AG20443 (cell line): ENCODE results near the gene CEP170B.

Experiments used
- DNase-seq: peaks from one replicate; pipeline ENCODE4 v3.0.0; 2012; ENCODE audit warnings: low spot score, mixed read lengths

CEP170B gene

GRCh38 chr14:104868060-104868740, 3.1 kb downstream of the CEP170B start:
- DNase-seq: no peak

GRCh38 chr14:104868811-104869572, 3.9 kb downstream of the CEP170B start:
- no peak for DNase-seq

DNA sequence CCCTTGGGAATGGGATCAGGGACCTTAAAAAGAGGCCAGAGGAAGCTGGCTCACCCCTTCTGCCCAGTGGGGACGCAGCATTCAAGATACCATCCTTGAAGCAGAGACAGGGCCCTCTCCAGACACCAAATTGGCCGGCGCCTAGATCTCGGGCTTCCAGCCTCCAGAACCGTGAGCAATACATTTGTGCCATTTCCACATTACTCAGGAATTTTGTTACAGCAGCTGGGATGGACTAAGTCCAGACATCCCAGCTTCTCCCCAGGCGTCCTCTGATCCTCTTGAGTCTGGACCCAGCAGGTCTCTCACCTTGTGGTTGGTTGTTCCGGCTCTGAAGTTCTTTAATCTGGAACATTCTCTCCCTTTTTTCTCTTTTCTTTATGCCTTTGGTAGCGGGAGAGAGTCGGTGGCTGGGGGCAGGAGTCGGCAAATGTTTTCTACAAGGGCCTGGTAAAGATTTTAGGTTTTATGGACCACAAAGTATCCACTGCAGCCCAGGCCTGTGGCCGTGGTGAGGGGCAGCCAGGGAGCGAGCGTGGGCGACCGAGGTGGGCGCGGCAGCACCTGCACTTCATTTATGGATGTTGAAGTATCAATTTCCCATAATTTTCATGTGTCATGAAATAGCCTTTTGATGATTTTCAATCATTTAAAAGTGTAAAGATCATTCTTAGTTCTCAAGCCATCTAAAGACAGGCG, 4.8 kb downstream of the CEP170B start:
- no peak for DNase-seq

DNA sequence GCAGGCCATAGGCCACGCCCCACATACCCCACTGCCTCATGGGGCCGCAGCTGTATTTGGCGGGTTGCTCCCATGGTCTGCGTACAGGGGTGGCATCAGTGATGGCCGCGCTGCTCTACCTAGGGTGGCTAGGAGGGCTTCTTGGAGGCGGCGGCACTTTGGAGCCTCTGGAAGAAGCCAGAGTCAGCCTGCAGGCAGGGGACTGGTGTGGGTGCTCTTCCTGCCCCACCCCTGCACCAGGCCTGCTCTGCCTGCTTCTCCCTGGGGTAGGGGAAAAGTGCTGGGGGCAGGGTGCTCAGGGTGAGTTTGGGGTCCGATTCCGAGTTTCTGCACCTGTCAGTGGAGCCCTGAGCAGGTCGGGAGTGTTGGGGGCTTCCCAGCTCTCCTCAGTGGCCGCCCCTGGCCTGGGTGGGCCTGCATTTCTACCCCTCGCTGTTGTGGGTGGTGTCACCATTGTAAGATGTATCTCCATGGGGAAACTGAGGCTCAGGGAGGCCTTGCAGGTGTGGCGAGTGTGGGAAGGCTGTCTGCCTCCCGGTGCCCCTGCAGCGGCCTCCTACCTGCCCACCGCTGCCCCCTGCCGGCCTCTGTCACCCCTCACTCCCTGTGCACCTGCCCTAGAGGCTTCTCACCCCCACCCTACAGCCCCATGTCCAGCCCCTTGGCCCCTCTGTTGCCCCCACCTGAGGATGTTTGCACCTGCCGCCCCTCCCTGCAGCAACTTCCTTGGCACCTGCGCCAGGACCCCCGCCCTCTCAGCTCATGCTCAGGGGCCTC, 5.5 kb downstream of the CEP170B start:
- DNase-seq: no peak

DNA sequence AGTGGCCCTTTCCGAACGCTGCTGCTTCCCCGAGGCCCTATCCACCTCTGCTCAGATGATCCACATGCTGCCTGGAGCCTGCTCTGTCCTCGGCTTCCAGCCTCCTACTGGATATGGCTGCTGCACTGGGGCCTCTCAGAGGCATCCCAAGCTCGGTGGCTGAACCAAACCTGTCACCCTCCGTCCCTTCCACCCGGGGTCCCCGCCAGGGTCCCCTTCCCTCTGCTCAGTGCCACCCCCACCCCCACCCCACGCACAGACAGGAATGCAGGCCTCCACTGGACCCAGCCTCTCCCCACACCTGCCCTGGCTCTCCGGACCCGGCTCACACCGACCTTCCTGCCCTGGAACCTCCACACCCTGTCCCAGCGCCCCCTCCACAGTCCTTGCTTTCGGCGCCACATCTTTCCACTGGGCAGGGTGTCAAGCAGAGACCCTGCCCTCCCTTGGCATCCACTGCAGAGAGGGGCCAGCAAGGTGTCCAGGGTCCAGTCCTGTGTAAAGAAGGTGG, 6.1 kb downstream of the CEP170B start:
- DNase-seq: no peak

GRCh38 chr14:104871656-104872468, 6.8 kb downstream of the CEP170B start:
- no peak for DNase-seq

- DNase-seq: peak; percentile 85
Observed at GRCh38 chr14:104872469-104873341, 7.6 kb downstream of the CEP170B start.

DNA sequence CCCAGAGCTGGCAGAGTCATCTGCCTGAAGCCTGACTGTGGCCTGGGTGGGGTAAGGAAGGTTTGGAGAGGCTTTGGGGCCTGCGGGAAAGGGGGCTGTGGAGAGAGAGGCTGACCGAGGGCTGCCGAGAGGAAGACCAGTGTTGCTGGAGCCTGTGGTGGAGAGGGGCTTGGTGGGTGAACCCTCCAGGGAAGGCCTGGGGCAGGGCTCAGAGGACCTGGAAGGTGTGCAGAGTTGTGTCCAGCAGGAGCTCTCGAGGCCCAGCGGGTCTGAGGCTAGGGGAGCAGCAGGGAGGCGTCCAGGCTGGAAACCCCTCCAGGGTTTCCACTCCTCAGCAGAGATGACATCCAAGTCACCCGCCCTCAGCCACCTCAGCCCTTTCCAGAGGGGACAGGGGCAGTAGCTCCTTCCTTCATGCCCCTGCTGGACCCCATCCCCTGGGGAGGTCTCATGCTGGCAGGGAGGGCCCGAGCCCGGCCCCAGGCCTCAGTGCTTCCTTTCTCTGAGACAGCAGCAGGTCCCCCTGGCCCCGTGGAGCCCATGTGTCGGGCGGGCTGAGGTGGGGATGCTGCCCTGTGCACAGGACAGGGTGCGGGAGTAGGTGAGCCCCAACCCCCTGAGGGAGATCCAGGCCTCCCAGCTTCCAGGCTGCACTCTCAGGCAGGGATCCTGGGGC, 8.4 kb downstream of the CEP170B start:
- no peak for DNase-seq

DNA sequence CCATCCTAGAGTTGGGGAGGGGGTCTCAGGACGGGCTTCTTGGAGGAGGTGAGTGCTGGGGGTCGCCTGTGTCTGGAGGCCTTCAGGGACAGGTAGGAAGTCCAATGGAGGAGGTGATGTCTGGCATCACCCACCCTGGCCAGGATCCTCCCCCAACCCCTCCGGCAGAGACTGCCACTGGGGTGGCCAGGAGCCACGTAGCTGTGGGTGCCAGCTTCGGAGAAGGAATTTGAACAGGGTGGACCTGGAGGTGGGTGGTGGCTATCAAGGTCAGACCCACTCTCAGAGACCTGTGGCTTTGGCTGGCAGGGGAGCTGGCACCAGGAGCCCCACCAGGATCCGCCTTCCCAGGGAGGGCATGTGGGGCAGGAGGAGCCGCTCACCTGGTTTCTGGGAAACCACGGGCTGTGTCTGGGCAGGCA, 9.1 kb downstream of the CEP170B start:
- no peak for DNase-seq

- no peak for DNase-seq
Observed at GRCh38 chr14:104874571-104875411, 9.7 kb downstream of the CEP170B start.

- DNase-seq: no peak
Observed at GRCh38 chr14:104875412-104875751, 10.3 kb downstream of the CEP170B start.

DNA sequence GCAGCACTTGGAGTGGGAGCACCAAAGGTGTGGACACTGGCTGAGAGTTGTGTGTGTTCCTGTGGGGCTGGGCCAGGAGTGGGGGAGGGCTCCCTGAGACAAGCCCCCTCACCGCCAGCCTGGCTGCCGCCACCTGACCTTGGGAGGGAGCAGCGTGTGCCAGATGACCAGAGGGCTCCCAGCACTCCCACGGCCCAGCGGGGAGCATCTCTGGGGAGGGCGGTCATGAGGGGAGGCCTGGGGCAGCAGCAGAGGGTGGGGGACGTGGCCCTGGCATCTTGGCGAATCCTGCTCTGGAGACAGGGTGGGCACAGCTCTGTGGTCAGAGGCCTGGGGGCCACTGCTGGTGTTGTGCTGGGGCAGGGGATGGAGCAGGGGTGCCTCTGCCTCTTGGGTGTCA, 10.7 kb downstream of the CEP170B start:
- DNase-seq: no peak

DNA sequence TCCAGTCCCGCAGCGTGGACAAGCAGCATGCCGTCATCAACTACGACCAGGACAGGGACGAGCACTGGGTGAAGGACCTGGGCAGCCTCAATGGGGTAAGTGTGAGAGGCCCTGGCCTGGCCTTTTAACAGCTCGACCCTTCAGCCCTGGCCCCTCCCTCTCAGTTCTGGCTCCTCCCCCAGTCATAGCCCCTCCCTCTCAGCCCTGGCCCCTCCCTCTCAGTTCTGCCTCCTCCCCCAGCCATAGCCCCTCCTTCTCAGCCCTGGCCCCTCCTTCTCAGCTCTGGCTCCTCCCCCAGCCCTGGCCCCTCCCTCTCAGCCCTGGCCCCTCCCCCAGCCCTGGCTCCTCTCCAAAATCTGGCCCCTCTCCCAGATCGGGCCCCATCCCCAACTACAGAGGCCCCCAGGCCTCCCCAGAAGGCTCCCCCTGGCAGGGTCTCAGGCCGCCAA, 11.2 kb downstream of the CEP170B start:
- DNase-seq: peak; percentile 76

DNA sequence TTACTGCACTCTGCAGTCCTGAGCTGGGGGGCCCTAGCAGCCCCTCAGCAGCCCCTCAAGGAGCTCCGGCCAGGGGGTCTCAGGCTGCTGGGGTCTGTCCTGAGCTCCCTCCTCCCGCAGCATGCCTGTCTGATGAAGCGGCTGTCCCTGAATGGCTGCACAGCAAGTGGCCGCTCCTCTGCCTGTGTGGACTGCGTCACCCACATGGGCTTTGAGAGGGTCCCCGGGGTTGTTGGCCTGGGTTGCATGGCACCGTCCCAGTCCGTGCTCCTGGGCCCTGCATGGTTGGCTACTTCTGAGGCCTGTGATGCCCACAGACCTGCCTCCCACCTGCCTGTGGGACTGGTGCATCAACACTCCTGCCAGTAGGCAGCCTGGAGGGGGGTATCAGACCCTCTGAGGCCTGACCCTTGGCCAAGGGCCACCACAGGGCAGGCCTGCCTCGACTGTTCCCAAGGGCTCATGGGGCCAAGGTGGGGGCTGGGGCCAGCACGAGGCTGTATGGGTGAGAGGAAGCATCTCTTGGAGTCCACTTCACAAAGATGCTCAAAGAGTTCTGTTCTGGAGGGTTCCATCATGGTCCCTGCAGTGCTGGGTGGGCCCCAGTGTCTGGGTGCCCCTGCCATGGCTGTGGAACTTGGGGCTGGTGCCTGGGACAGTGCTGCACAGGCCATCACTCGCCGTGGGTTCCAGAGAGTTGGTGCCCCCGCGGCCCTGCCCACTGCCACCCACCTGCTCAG, 12.2 kb downstream of the CEP170B start:
- DNase-seq: no peak

- no peak for DNase-seq
Observed at GRCh38 chr14:104877806-104878550, 12.9 kb downstream of the CEP170B start.

DNA sequence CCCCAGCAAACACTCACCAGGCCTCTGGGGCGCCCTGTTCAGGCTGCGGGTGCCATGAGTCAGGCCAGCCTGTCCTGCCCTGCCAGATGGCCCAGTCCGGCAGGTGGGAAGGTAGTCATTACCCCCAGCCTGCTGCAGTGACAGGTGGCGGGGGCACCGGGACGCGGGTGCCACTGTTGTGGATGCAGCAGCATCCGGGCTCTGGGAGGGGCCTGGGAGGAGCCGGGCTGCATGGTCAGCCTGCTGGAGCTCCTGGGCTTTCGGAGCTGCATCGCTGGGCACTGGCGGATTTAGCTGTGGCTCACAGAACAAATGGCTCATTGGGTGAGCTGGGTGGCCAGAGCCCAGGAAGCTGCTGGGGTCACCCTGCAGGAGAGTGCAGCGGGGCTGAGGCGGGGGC, 13.5 kb downstream of the CEP170B start:
- DNase-seq: no peak
